A549 (cell line): Measurements from ENCODE around the gene RANBP17. TPM values are rescaled to one million over a fixed set of nuclear protein-coding genes. Genes with fewer than 3 reads are reported as not detected.

Source experiments
- ATAC-seq, 2 experiments: fragments of 200-7000 bp in 1 of 2; fragments of >200 bp in 1 of 2; cut with Nextera tagmentation in 1 of 2; cut with Tn5 transposase in 1 of 2; 3 replicates each; pipeline versions ENCODE4 v1.8.0 to v1.9.1; 2018 to 2020; ENCODE audit warnings: mild to moderate bottlenecking in 1 of 2, moderate library complexity in 1 of 2
- CTCF ChIA-PET: fragments of 300-600 bp; sonication (Branson Sonifier 250); formaldehyde crosslinking; extraction: SDS; loops from one replicate; lab custom pipeline; 2021; ENCODE audit warnings: antibody characterized with exemption, inconsistent platforms; lab: Yijun Ruan, JAX
- POLR2A ChIA-PET: fragments of 350-600 bp; formaldehyde crosslinking; extraction: SDS; loops from one replicate; lab custom pipeline; 2021; ENCODE audit warnings: antibody characterized with exemption, inconsistent platforms; lab: Yijun Ruan, JAX
- DNase-seq, 2 experiments: peaks; one replicate each; pipeline versions ENCODE4 v3.0.0 to v3.0.0-alpha.2; 2011 to 2016; ENCODE audit warnings: low read depth in 1 of 2, low spot score in 1 of 2
- FAIRE-seq: peaks from 2 replicates; lab custom pipeline; 2011; peaks lifted over from hg19 to GRCh38; lab: Jason Lieb, UNC
- H3K27ac ChIP-seq, 2 experiments: fragments of >200 bp; sonication (Bioruptor Twin); formaldehyde crosslinking; 3 replicates each; pipeline ENCODE4 v1.5.1; 2016 to 2017
- H3K4me1 ChIP-seq: fragments of >200 bp; sonication (Bioruptor Twin); formaldehyde crosslinking; 3 replicates; pipeline ENCODE4 v1.6.1; 2016
- H3K4me2 ChIP-seq: fragments of >200 bp; sonication (Bioruptor Twin); formaldehyde crosslinking; 3 replicates; pipeline ENCODE4 v1.6.1; 2016
- H3K4me3 ChIP-seq: fragments of >200 bp; sonication (Bioruptor Twin); formaldehyde crosslinking; 3 replicates; pipeline ENCODE4 v1.5.1; 2016
- H3K9me3 ChIP-seq: fragments of >200 bp; sonication (Bioruptor Twin); formaldehyde crosslinking; 3 replicates; pipeline ENCODE4 v1.6.1; 2016
- ATOH8 ChIP-seq: fragments of 250-450 bp; sonication (Bioruptor Pico); IDR thresholded peaks from 2 replicates; pipeline ENCODE4 v1.5.0; 2020; ENCODE audit warnings: low read depth, mild to moderate bottlenecking, moderate library complexity
- BHLHE40 ChIP-seq: IDR thresholded peaks from 2 replicates; pipeline ENCODE4 v1.6.1; 2012; ENCODE audit warnings: low read depth, low read length, inconsistent platforms
- E2F6 ChIP-seq: IDR thresholded peaks from 2 replicates; pipeline ENCODE4 v1.6.1; 2012; ENCODE audit warnings: low read depth, borderline replicate concordance
- EHF ChIP-seq: fragments of 250-450 bp; sonication (Bioruptor Pico); IDR thresholded peaks from 2 replicates; pipeline ENCODE4 v1.5.0; 2020; ENCODE audit warnings: mild to moderate bottlenecking
- GATA3 ChIP-seq: IDR thresholded peaks from 2 replicates; pipeline ENCODE4 v1.6.1; 2012; ENCODE audit warnings: borderline replicate concordance
- HDAC2 ChIP-seq: fragments of 200-600 bp; sonication (generic); IDR thresholded peaks from 2 replicates; pipeline ENCODE4 v1.6.1; 2016
- HES2 ChIP-seq: fragments of >200 bp; sonication (Bioruptor Twin); formaldehyde crosslinking; IDR thresholded peaks from 2 replicates; pipeline ENCODE4 v1.6.1; 2016
- HEYL ChIP-seq: fragments of 250-450 bp; sonication (Bioruptor Pico); IDR thresholded peaks from 2 replicates; pipeline ENCODE4 v1.8.0; 2021; ENCODE audit warnings: mild to moderate bottlenecking, moderate library complexity
- HMGXB4 ChIP-seq: fragments of 250-450 bp; sonication (Bioruptor Pico); IDR thresholded peaks from 2 replicates; pipeline ENCODE4 v1.5.0; 2021; ENCODE audit warnings: mild to moderate bottlenecking, moderate library complexity, borderline replicate concordance
- JUN ChIP-seq, 2 experiments: fragments of >200 bp; sonication (Bioruptor Twin); formaldehyde crosslinking; IDR thresholded peaks; 2 replicates in 1 of 2; 3 replicates in 1 of 2; pipeline ENCODE4 v1.6.1; 2016 to 2017
- JUNB ChIP-seq: fragments of >200 bp; sonication (Bioruptor Twin); formaldehyde crosslinking; IDR thresholded peaks from 2 replicates; pipeline ENCODE4 v1.6.1; 2016
- KDM1A ChIP-seq: fragments of 200-600 bp; sonication (generic); IDR thresholded peaks from 2 replicates; pipeline ENCODE4 v1.6.1; 2016; ENCODE audit warnings: low read depth, mild to moderate bottlenecking
- MAZ ChIP-seq: fragments of 150-350 bp; IDR thresholded peaks from 2 replicates; pipeline ENCODE4 v1.6.1; 2014; ENCODE audit warnings: antibody characterized with exemption, low read depth, low read length, borderline replicate concordance
- NFE2L2 ChIP-seq: fragments of 150-350 bp; conservative IDR thresholded peaks from 2 replicates; pipeline ENCODE4 v1.6.1; 2014; ENCODE audit warnings: low read length
- NPAS2 ChIP-seq: fragments of 250-450 bp; sonication (Bioruptor Pico); IDR thresholded peaks from 2 replicates; pipeline ENCODE4 v1.8.0; 2022; ENCODE audit warnings: mild to moderate bottlenecking, moderate library complexity, borderline replicate concordance
- PBX3 ChIP-seq: IDR thresholded peaks from 2 replicates; pipeline ENCODE4 v1.6.1; 2012
- RAD21 ChIP-seq, 2 experiments: fragments of >200 bp in 1 of 2; sonication (Bioruptor Twin) in 1 of 2; formaldehyde crosslinking in 1 of 2; IDR thresholded peaks in 1 of 2; conservative IDR thresholded peaks in 1 of 2; 2 replicates in 1 of 2; 3 replicates in 1 of 2; pipeline ENCODE4 v1.6.1; 2012 to 2018; ENCODE audit warnings: inconsistent platforms in 1 of 2
- REST ChIP-seq: fragments of 200-600 bp; sonication (generic); IDR thresholded peaks from 2 replicates; pipeline ENCODE4 v1.6.1; 2016; ENCODE audit warnings: antibody characterized with exemption, mild to moderate bottlenecking, moderate library complexity
- RNF2 ChIP-seq: fragments of 200-600 bp; sonication (generic); IDR thresholded peaks from 2 replicates; pipeline ENCODE4 v1.6.1; 2016; ENCODE audit warnings: low read depth, mild to moderate bottlenecking, antibody characterized with exemption, moderate library complexity, borderline replicate concordance
- SREBF2 ChIP-seq: fragments of 450-650 bp; IDR thresholded peaks from 2 replicates; pipeline ENCODE4 v1.6.1; 2014; ENCODE audit warnings: mild to moderate bottlenecking, moderate library complexity
- TFCP2L1 ChIP-seq: fragments of 250-450 bp; sonication (Bioruptor Pico); IDR thresholded peaks from 2 replicates; pipeline ENCODE4 v1.5.0; 2021; ENCODE audit warnings: mild to moderate bottlenecking
- ZNF302 ChIP-seq: fragments of 250-450 bp; sonication (Bioruptor Pico); IDR thresholded peaks from 2 replicates; pipeline ENCODE4 v1.9.0; 2021; ENCODE audit warnings: inconsistent platforms, mild to moderate bottlenecking, moderate library complexity
- ZSCAN20 ChIP-seq: fragments of 250-450 bp; sonication (Bioruptor Pico); IDR thresholded peaks from 2 replicates; pipeline ENCODE4 v1.8.0; 2022; ENCODE audit warnings: mild to moderate bottlenecking, moderate library complexity
- WGBS: methylation state at CpG from one replicate; pipeline ENCODE4 v1.1.6; 2017; ENCODE audit errors: missing lambda C conversion rate; 5-methylcytosine and 5-hydroxymethylcytosine counted together
- polyA plus RNA-seq, 4 experiments: library from polyadenylated mRNA; depleted of rRNA in 3 of 4; stranded (reverse); fragments of >200 nt; fragmentation: RNase III in 1 of 4; extraction: RNeasy Plus Mini Kit Qiagen cat#74134 plus additional on column Dnase treatment in 1 of 4; gene quantifications; 2 replicates in 3 of 4; 3 replicates in 1 of 4; pipeline ENCODE4 v1.2.3, GENCODE V29; 2011 to 2017
- TF ChIP-seq, protein P1 (sequence below): fragments of 450-650 bp; IDR thresholded peaks from 2 replicates; pipeline ENCODE4 v1.6.1; 2014; ENCODE audit warnings: antibody characterized with exemption
- TF ChIP-seq, protein P2 (sequence below): fragments of >200 bp; sonication (Bioruptor Twin); formaldehyde crosslinking; IDR thresholded peaks from 3 replicates; pipeline ENCODE4 v1.5.1; 2016

The RANBP17 gene
- polyA plus RNA-seq, 2 of the 4 experiments (the other 2 are of a cell fraction), result 3.4 to 9.2 TPM

DNA sequence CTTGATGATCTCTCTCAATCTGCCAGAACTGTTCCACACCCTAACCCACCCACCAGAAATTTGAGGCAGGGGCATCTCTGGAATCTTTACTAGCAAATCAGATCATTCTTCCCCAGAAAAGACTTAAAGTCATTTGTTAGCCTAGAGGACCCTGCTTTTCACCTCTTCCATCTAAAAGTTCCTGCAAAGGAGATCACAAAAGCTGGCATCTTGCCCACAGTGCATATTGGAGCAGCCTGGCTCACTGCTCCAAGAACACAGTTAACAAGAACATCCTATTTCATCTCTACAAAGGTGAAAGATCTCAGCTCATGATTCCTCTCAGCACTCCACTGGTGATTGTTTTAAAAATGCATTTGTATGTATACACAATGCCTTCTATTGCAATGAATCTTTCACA is 42.0 kb upstream of the RANBP17 start:
- no peak for ATAC-seq
- Histone ChIP-seq H3K9me3 (no peaks in the 10 kb centered on the region), H3K4me2 (no peak overlapping the region), H3K4me3 (no peak overlapping the region), H3K27ac (no peak overlapping the region), H3K4me1 (no peaks in the 10 kb centered on the region)
- FAIRE-seq, result no peak
- no peak for TF ChIP-seq NPAS2 (CRISPR knock-in tag)
- no peak for TF ChIP-seq E2F6
- no peak for TF ChIP-seq ZSCAN20 (CRISPR knock-in tag)
- TF ChIP-seq, protein P1, sequence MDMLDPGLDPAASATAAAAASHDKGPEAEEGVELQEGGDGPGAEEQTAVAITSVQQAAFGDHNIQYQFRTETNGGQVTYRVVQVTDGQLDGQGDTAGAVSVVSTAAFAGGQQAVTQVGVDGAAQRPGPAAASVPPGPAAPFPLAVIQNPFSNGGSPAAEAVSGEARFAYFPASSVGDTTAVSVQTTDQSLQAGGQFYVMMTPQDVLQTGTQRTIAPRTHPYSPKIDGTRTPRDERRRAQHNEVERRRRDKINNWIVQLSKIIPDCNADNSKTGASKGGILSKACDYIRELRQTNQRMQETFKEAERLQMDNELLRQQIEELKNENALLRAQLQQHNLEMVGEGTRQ, result no peak
- no peak for TF ChIP-seq JUNB
- no peak for TF ChIP-seq RAD21 (conservative IDR thresholded peaks at IDR 0.05 in 1 of 2, IDR thresholded peaks at IDR 0.05 in 1 of 2)
- TF ChIP-seq ATOH8 (CRISPR knock-in tag), result no peak
- no peak for TF ChIP-seq ZNF302 (CRISPR knock-in tag)
- TF ChIP-seq JUN (IDR thresholded peaks at IDR 0.05), result no peak
- TF ChIP-seq BHLHE40, result no peak
- TF ChIP-seq, protein P2, sequence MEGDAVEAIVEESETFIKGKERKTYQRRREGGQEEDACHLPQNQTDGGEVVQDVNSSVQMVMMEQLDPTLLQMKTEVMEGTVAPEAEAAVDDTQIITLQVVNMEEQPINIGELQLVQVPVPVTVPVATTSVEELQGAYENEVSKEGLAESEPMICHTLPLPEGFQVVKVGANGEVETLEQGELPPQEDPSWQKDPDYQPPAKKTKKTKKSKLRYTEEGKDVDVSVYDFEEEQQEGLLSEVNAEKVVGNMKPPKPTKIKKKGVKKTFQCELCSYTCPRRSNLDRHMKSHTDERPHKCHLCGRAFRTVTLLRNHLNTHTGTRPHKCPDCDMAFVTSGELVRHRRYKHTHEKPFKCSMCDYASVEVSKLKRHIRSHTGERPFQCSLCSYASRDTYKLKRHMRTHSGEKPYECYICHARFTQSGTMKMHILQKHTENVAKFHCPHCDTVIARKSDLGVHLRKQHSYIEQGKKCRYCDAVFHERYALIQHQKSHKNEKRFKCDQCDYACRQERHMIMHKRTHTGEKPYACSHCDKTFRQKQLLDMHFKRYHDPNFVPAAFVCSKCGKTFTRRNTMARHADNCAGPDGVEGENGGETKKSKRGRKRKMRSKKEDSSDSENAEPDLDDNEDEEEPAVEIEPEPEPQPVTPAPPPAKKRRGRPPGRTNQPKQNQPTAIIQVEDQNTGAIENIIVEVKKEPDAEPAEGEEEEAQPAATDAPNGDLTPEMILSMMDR, result no peak
- POLR2A ChIA-PET, result no interaction called here
- no peak for DNase-seq
- CTCF ChIA-PET, result interaction anchor here (3.7 kb wide), 1 partner anchor 9 kb away, joined by 16 read pairs; no protein-coding TSS in a partner anchor

- H3K4me1 ChIP-seq, result no peaks in the 10 kb centered on the region
- POLR2A ChIA-PET, result no interaction called here
- no peak overlapping the region for H3K4me3 ChIP-seq
- no peaks in the 10 kb centered on the region for H3K9me3 ChIP-seq
- WGBS, result 60% methylated on average over 4 of the region's 4 CpGs
- CTCF ChIA-PET, result interaction anchor here (0.6 to 3.7 kb wide), 3 partner anchors 11 to 393 kb away, joined by 3 to 16 read pairs (median 5); no protein-coding TSS in a partner anchor
- DNase-seq (no peak), FAIRE-seq (no peak), ATAC-seq (no peak)
- no peak overlapping the region for H3K27ac ChIP-seq
- H3K4me2 ChIP-seq, result no peak overlapping the region
- TF ChIP-seq GATA3, result no peak
- no peak for TF ChIP-seq ATOH8 (CRISPR knock-in tag)
- no peak for TF ChIP-seq KDM1A
- no peak for TF ChIP-seq HDAC2
- TF ChIP-seq HES2, result no peak
- no peak for TF ChIP-seq SREBF2
- no peak for TF ChIP-seq HMGXB4
- TF ChIP-seq NFE2L2, result no peak
- TF ChIP-seq TFCP2L1 (CRISPR knock-in tag), result no peak
- TF ChIP-seq RNF2, result no peak
- TF ChIP-seq REST, result no peak
- TF ChIP-seq PBX3, result no peak
- no peak for TF ChIP-seq EHF (CRISPR knock-in tag)
- no peak for TF ChIP-seq HEYL
- TF ChIP-seq JUNB, result no peak
- no peak for TF ChIP-seq MAZ
Measured at GRCh38 chr5:170821257-170821800, 40.5 kb upstream of the RANBP17 start.
